Stimulated activated CD4-positive, alpha-beta T cell treated with anti-CD3 and anti-CD28 coated beads, TNF-alpha, amount 100 ng/mL, for 48 hours (primary cell): ENCODE data around the gene ADSL.

Experiments used
- DNase-seq, 3 donors: peaks; one replicate each; pipeline ENCODE4 v3.0.0-alpha.2; 2020; ENCODE audit warnings: low read depth in 3 of 3

ADSL gene

GRCh38 chr22:40417041-40417440 is 70.7 kb downstream of the ADSL start:
- DNase-seq, result no peak

- DNase-seq, result no peak
Observed at GRCh38 chr22:40417881-40418280, 71.6 kb downstream of the ADSL start.

- no peak for DNase-seq
Observed at GRCh38 chr22:40418366-40419201, 72.3 kb downstream of the ADSL start.

- DNase-seq, result no peak
Observed at GRCh38 chr22:40419718-40420117, 73.4 kb downstream of the ADSL start.

- DNase-seq, result no peak
Observed at GRCh38 chr22:40420341-40421081, 74.2 kb downstream of the ADSL start.

GRCh38 chr22:40421082-40421350 is 74.7 kb downstream of the ADSL start:
- DNase-seq, result no peak

GRCh38 chr22:40421941-40422340 is 75.6 kb downstream of the ADSL start:
- DNase-seq, result no peak

GRCh38 chr22:40422558-40423309 is 76.4 kb downstream of the ADSL start:
- no peak for DNase-seq

- no peak for DNase-seq
Observed at GRCh38 chr22:40423310-40423688, 77.0 kb downstream of the ADSL start.

- DNase-seq, result no peak
Observed at GRCh38 chr22:40423882-40424640, 77.8 kb downstream of the ADSL start.

- no peak for DNase-seq
Observed at GRCh38 chr22:40425082-40425481, 78.8 kb downstream of the ADSL start.

GRCh38 chr22:40426594-40427333 is 80.5 kb downstream of the ADSL start:
- no peak for DNase-seq

GRCh38 chr22:40428796-40429195 is 82.5 kb downstream of the ADSL start:
- DNase-seq, result no peak

GRCh38 chr22:40429481-40429880 is 83.2 kb downstream of the ADSL start:
- DNase-seq, result no peak

GRCh38 chr22:40430991-40431390 is 84.7 kb downstream of the ADSL start:
- no peak for DNase-seq

- no peak for DNase-seq
Observed at GRCh38 chr22:40432157-40432556, 85.9 kb downstream of the ADSL start.

GRCh38 chr22:40432625-40433024 is 86.3 kb downstream of the ADSL start:
- no peak for DNase-seq

- DNase-seq, result no peak
Observed at GRCh38 chr22:40433416-40434090, 87.3 kb downstream of the ADSL start.

- no peak for DNase-seq
Observed at GRCh38 chr22:40434106-40434505, 87.8 kb downstream of the ADSL start.

- no peak for DNase-seq
Observed at GRCh38 chr22:40434745-40435144, 88.4 kb downstream of the ADSL start.
